ENCODE data around the gene CHD8. TPM values are rescaled to one million over a fixed set of nuclear protein-coding genes. Genes with fewer than 3 reads are reported as not detected.

Gene CHD8
- total and polyA plus RNA-seq, 2 experiments from 2014 or later = 22.1 to 50.9 TPM

- Histone ChIP-seq H3K36me3 (replicated peaks; ENCODE audit: insufficient read depth, low read depth) (no peaks in the 10 kb centered on the region), H3K27me3 (no peaks in the 10 kb centered on the region), H3K4me2 (no peak overlapping the region), H3K79me2 (no peaks in the 10 kb centered on the region), H3K9me2 (replicated peaks; ENCODE audit: insufficient read depth) (no peaks in the 10 kb centered on the region), H3K4me1 (ENCODE audit: insufficient read depth) (no peaks in the 10 kb centered on the region), H3K27ac (peak overlapping the region; percentile 16), H4K20me1 (ENCODE audit: insufficient read depth, poor library complexity, severe bottlenecking) (no peaks in the 10 kb centered on the region), H2AFZ (no peak overlapping the region), H3K9me3 (ENCODE audit: low read depth) (no peaks in the 10 kb centered on the region), H3K4me3 (no peak overlapping the region)
- 95% methylated on average over 1 of the region's 2 CpGs for WGBS (ENCODE audit: low lambda C conversion rate, missing lambda C conversion rate)
- TF ChIP-seq EZH2 (IDR thresholded peaks at IDR 0.05; ENCODE audit: borderline replicate concordance) (no peak), EZH2phosphoT487 (IDR thresholded peaks at IDR 0.05; ENCODE audit: low read depth, severe bottlenecking, unreplicated experiment) (no peak)
- TF ChIP-seq, protein P1, sequence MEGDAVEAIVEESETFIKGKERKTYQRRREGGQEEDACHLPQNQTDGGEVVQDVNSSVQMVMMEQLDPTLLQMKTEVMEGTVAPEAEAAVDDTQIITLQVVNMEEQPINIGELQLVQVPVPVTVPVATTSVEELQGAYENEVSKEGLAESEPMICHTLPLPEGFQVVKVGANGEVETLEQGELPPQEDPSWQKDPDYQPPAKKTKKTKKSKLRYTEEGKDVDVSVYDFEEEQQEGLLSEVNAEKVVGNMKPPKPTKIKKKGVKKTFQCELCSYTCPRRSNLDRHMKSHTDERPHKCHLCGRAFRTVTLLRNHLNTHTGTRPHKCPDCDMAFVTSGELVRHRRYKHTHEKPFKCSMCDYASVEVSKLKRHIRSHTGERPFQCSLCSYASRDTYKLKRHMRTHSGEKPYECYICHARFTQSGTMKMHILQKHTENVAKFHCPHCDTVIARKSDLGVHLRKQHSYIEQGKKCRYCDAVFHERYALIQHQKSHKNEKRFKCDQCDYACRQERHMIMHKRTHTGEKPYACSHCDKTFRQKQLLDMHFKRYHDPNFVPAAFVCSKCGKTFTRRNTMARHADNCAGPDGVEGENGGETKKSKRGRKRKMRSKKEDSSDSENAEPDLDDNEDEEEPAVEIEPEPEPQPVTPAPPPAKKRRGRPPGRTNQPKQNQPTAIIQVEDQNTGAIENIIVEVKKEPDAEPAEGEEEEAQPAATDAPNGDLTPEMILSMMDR (IDR thresholded peaks at IDR 0.05; ENCODE audit: poor library complexity) = no peak
- no peak for DNase-seq (ENCODE audit: low spot score)
These were observed 39.2 kb upstream of the CHD8 start for GRCh38 chr14:21494902-21495762.

GRCh38 chr14:21486640-21487087 is 30.7 kb upstream of the CHD8 start:
- H3K4me1 ChIP-seq (ENCODE audit: insufficient read depth) = no peaks in the 10 kb centered on the region
- no peak overlapping the region for H2AFZ ChIP-seq
- no peaks in the 10 kb centered on the region for H3K9me3 ChIP-seq (ENCODE audit: low read depth)
- H3K79me2 ChIP-seq = peaks cover 22% of the 10 kb centered on the region
- H3K9me2 ChIP-seq (replicated peaks; ENCODE audit: insufficient read depth) = no peaks in the 10 kb centered on the region
- H3K36me3 ChIP-seq (replicated peaks; ENCODE audit: insufficient read depth, low read depth) = no peaks in the 10 kb centered on the region
- H3K4me2 ChIP-seq = no peak overlapping the region
- 91% methylated on average over 1 of the region's 1 CpG for WGBS (ENCODE audit: low lambda C conversion rate, missing lambda C conversion rate)
- TF ChIP-seq EZH2phosphoT487 (IDR thresholded peaks at IDR 0.05; ENCODE audit: low read depth, severe bottlenecking, unreplicated experiment) (no peak), EZH2 (IDR thresholded peaks at IDR 0.05; ENCODE audit: borderline replicate concordance) (no peak)
- TF ChIP-seq, protein P1 (IDR thresholded peaks at IDR 0.05; ENCODE audit: poor library complexity) = no peak
- H3K27ac ChIP-seq = no peak overlapping the region
- no peak for DNase-seq (ENCODE audit: low spot score)
- H4K20me1 ChIP-seq (ENCODE audit: insufficient read depth, poor library complexity, severe bottlenecking) = peaks cover under 1% of the 10 kb centered on the region
- H3K4me3 ChIP-seq = no peak overlapping the region
- H3K27me3 ChIP-seq = no peaks in the 10 kb centered on the region

DNA sequence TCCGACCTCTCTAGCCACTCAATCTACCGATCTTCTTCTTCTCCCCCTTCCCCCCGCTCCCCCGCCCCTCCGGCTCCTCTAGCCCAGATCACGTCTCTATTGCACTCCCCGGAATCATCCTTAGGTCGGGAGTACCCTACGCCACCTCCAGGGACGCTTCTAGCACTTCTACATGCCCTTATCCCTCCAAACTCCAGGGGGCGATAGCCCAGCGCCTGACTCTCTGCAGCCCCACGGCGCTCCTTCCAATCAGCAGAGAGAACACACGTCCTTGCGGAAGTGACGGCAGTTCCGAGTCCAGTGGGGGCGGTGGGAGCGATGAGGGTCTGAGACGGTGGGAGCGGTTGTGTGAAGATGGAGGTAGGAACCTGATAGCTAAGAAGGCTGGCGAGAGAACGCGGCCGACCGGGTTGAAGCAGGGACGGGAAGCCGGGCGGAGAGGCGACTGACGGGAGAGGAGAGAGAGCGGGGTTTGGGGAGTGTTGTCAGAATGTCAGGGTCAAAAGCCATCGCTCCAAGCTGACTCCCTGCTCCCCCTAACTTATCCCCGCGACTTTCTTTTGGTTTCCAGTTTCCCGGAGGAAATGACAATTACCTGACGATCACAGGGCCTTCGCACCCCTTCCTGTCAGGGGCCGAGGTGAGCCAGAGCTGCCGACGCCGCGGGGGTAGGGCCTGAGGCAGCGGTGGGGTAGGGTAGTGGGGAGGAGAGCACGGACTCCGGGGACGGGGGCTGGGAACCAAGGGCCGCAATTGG is 21.2 kb upstream of the CHD8 start, which contains the start of the genes RAB2B and TOX4:
Gene RAB2B, minus strand, starts transcription at position 35 of the 757 bp plus-strand sequence. CDS start 87 bp downstream, outside the sequence.
Gene TOX4, plus strand, starts transcription at position 271 of the 757 bp plus-strand sequence. Its CDS starts 84 bp downstream, at position 355.
- WGBS (ENCODE audit: low lambda C conversion rate, missing lambda C conversion rate) = under 1% methylated on average over 49 of the region's 49 CpGs
- TF ChIP-seq, protein P1 (IDR thresholded peaks at IDR 0.05; ENCODE audit: poor library complexity) = peak; percentile 99
- no peak for TF ChIP-seq EZH2 (IDR thresholded peaks at IDR 0.05; ENCODE audit: borderline replicate concordance)
- TF ChIP-seq EZH2phosphoT487 (IDR thresholded peaks at IDR 0.05; ENCODE audit: low read depth, severe bottlenecking, unreplicated experiment) = no peak

More for the DNA sequence above, 21.2 kb upstream of the CHD8 start, which contains the start of the genes RAB2B and TOX4:
- Histone ChIP-seq H3K9me2 (replicated peaks; ENCODE audit: insufficient read depth) (no peaks in the 10 kb centered on the region), H3K4me1 (ENCODE audit: insufficient read depth) (peaks cover 5% of the 10 kb centered on the region), H3K27ac (peak within 1 kb of the TSS; percentile 88), H3K27me3 (no peaks in the 10 kb centered on the region), H3K9me3 (ENCODE audit: low read depth) (no peaks in the 10 kb centered on the region), H3K79me2 (peaks cover 60% of the 10 kb centered on the region), H4K20me1 (ENCODE audit: insufficient read depth, poor library complexity, severe bottlenecking) (peaks cover 4% of the 10 kb centered on the region), H3K4me2 (peak within 1 kb of the TSS; percentile 78), H2AFZ (peak within 1 kb of the TSS; percentile 57), H3K4me3 (peak within 1 kb of the TSS; percentile 91), H3K36me3 (replicated peaks; ENCODE audit: insufficient read depth, low read depth) (peaks cover 2% of the 10 kb centered on the region)
- peak; percentile 98 for DNase-seq (ENCODE audit: low spot score)
